Stimulated activated CD8-positive, alpha-beta memory T cell treated with anti-CD3 and anti-CD28 coated beads, Interleukin-15, amount 100 ng/mL, for 1 hour (primary cell): Measurements from ENCODE around the gene AUH.

Source experiments
- DNase-seq: peaks from one replicate; pipeline ENCODE4 v3.0.0-alpha.2; 2020; ENCODE audit warnings: low read depth

Gene AUH

DNA sequence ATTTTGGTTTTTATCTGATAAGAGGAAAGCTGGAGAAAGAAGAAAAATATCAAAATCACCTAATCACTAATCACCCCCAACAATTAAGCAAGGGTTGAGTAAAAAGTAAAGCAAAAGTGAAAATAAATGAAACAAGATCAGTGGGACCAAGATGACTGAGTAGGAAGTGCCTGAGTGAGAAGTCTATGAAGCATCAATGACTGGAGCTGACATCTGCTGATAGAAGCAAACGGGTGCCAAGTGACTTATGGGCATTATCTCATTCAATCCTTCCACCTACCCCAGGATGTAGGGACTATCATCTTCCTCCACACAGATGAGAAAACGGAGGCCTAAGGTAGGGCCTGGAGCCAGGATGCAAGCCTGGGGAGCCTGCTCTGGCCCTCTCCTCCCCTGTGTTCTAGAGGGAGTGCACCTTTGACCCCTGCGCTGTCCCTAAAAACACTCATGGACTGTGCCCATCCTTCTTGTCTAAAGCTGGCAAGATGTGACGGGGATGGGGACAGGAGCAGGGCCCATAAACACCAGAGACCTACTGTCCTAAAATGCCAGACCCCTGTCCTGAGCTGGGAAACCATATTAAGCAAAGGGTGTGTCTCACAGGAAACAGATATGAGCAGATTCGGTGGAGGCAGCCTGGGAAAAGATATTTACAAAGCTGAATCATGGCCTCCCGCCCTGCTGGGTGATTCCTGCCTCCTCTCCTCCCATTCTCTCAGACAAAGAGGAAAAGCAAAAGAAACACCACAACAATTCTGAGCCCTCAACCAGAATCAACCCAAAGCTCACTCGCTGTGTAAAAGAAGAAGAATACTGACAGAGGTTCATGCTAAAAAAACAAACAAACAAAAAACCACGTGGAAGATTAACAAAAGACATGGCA is 116.0 kb downstream of the AUH start:
- no peak for DNase-seq

- DNase-seq: no peak
Observed at GRCh38 chr9:91243029-91243428, 118.7 kb downstream of the AUH start.

GRCh38 chr9:91241909-91242308 is 119.8 kb downstream of the AUH start:
- DNase-seq: no peak

- no peak for DNase-seq
Observed at GRCh38 chr9:91240596-91241165, 121.0 kb downstream of the AUH start.

- DNase-seq: no peak
Observed at GRCh38 chr9:91239367-91240111, 122.2 kb downstream of the AUH start.

GRCh38 chr9:91234523-91234922 is 127.2 kb downstream of the AUH start:
- DNase-seq: no peak

DNA sequence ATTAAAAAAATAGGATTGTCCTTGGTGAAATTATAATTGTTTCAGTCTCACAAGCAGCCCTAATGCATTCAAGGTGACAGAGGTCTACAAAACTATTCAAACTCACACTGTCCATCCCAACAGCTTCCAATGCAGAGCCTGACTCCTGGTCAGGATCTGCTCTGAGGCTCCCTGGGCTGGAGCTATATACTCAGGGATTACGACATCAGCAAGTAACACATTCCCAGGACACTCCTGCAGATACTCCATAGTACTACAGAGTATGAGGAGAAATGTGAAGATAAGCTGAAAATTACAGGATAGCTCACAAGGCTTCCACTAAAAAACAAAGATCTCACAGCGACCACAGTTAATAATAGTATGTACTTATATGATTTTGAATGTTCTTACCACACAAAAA is 130.1 kb downstream of the AUH start:
- no peak for DNase-seq

DNA sequence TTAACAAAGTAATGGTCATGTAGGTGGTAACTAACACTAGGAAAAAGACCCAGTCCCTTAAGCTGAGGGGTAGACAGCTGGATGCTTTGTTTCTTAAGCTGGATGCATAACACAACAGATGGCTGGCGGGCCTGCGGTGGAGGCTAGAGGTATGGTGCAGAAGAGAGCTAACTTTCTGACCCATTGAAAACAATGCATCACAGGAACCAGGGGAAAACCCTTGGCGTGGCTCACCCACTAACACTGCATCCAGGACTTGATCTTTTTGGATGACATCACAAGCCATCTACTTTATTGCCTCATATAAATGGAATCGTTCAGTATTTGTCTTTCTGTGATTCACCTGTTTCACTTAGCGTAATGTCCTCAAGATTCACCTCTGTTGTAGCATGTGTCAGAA is 138.7 kb downstream of the AUH start:
- DNase-seq: no peak

- no peak for DNase-seq
Observed at GRCh38 chr9:91222457-91222856, 139.3 kb downstream of the AUH start.

GRCh38 chr9:91221332-91221731 is 140.4 kb downstream of the AUH start:
- DNase-seq: no peak

- no peak for DNase-seq
Observed at GRCh38 chr9:91220491-91221135, 141.1 kb downstream of the AUH start.

GRCh38 chr9:91220021-91220420 is 141.7 kb downstream of the AUH start:
- no peak for DNase-seq

DNA sequence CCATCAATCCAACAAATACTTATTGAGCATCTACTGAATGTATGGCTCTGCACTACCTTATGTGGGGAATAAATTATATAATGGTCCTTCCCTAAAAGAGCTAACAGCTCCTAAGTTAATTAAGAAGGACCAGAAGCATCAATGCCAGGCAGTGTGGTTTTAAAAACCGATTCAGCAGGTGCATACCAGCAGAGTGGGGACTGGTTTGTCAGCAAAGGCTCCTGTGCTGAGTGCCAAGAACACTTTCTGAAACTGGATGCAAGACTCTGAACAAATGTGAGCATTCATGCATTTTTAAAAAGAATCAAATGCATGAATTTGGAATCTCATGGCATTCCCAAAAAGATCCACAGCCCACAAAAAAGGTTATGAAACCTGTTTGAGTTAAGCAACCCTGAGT is 142.2 kb downstream of the AUH start:
- no peak for DNase-seq

- no peak for DNase-seq
Observed at GRCh38 chr9:91217388-91217787, 144.3 kb downstream of the AUH start.

- no peak for DNase-seq
Observed at GRCh38 chr9:91214867-91215266, 146.9 kb downstream of the AUH start.

DNA sequence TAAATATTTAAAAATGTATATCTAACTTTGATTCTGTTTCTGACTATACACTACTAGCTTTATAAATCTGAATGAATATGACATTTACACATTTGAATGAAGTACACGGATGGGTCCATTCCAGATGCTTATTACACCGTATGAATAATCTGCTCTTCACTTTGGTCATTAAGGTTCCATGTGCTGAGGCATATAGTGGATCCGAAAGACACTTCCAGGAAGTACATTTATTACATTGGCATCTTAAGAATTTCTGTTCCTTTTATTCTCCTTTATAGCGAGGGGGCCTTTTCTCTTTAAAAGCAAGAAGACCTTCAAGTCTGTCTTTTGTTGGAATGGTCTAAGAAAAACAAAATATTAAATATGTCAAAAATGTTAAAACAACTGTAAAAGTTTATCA is 147.6 kb downstream of the AUH start:
- DNase-seq: no peak

GRCh38 chr9:91212596-91213243 is 149.0 kb downstream of the AUH start:
- no peak for DNase-seq

DNA sequence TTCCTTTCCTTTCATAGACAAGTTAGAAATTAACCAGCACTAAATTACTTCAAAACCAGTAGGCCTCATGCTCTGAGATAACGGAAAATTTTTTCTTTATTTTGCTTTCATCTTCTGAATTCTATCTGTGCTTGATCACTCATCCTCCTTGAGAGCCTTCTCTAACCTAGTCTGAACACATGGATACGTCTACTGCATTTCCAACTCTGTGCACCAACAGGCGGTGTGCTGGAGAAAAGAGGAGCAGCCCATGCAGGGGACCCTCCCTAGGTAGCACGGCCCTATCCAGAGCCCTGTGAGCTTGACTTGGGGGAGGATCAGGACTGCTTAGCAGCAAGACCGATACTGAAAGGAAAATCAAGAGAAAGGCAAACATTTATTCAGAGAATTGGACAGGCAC is 149.8 kb downstream of the AUH start:
- no peak for DNase-seq

- DNase-seq: no peak
Observed at GRCh38 chr9:91211414-91211813, 150.3 kb downstream of the AUH start.

DNA sequence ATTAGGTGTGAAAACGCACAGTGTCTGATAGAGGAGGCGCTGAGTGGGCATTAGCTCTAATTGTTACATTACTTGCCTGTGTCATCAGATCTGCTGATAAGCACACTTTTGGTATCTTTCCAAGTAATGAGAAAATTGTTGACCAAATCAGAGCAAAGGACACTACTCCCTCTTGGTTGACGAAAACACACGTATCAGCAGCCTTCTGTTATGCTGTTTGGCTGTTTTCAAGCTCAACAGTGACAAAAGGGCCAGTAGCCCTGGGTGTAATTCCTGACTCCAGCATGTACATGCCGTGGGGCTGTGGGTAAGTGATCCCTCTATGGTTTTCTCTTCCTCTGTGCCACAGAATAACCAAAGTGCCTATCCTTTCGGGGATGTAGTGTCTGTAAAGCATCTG is 151.4 kb downstream of the AUH start:
- DNase-seq: no peak

DNA sequence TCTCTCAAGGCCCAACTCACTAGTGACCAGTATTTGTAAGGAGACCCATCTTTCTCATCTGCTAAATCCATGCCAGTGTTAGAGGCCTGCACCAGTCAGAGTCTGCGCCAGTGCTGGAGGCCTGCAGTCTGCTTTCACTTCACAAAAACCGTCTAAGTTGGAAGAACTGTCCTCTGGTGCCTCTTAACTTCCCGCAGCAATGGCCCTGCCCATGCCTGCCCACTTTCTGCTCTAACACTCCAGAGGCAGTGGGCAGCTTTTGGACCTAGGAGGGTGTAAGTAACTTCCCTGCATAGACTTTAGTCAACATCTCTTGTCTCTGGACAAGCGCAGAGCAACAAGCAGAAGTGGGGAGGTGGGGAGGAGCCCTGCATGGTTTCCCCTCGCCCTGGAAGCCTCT is 152.9 kb downstream of the AUH start:
- no peak for DNase-seq

DNA sequence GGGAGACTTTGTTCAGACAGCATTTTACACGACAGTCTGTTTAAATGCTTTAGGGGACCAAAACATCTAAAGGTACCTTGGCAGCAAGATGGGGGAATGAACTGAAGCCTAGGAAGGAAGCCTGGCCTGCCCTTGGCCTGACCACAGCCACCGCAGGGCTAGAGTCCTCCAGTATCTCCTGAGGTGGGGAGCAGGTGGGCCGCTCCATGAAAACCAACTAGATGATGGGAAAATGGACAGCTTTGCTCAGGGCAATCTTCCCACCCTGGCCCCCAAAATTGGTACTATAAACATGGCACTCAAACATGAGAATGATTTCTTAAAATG is 153.3 kb downstream of the AUH start:
- no peak for DNase-seq
